GM12878 (cell line): ENCODE results near the gene COPG2. TPM values are rescaled to one million over a fixed set of nuclear protein-coding genes. Genes with fewer than 3 reads are reported as not detected.

Experiments used
- ATAC-seq: fragments of 200-7000 bp; cut with Tn5 transposase; 3 replicates; pipeline ENCODE4 v1.9.1; 2020; ENCODE audit warnings: mild to moderate bottlenecking, moderate library complexity
- BruUV-seq: library from RNA; stranded (reverse); fragments of 400-500 nt; replicated peaks from 2 replicates; lab custom pipeline; 2021; lab: Mats Ljungman, UMichigan
- CTCF ChIA-PET: fragments of 300-600 bp; sonication (Branson Sonifier 250); formaldehyde crosslinking; extraction: SDS; loops from one replicate; lab custom pipeline; 2021; ENCODE audit warnings: inconsistent platforms; lab: Yijun Ruan, JAX
- POLR2A ChIA-PET: fragments of 350-600 bp; formaldehyde crosslinking; extraction: SDS; loops from one replicate; lab custom pipeline; 2021; ENCODE audit warnings: inconsistent platforms; lab: Charles Lee
- RAD21 ChIA-PET: fragments of 300-600 bp; sonication (Branson Sonifier 250); formaldehyde crosslinking; loops from one replicate; lab custom pipeline; 2023; ENCODE audit warnings: antibody characterized with exemption; ENCODE audit not compliant: unreplicated experiment; lab: Charles Lee
- SMC1A ChIA-PET: fragments of 300-600 bp; sonication (Branson Sonifier 250); formaldehyde crosslinking; loops from one replicate; lab custom pipeline; 2023; ENCODE audit not compliant: unreplicated experiment, uncharacterized antibody; lab: Charles Lee
- DNase-seq: peaks from one replicate; pipeline ENCODE4 v3.0.0-alpha.2; 2011; ENCODE audit warnings: low read depth, low spot score
- FAIRE-seq: peaks from 3 replicates; lab custom pipeline; 2011; peaks lifted over from hg19 to GRCh38; lab: Jason Lieb, UNC
- H2AFZ ChIP-seq: 2 replicates; pipeline ENCODE4 v1.6.0; 2011; ENCODE audit warnings: low read depth, low read length, control low read depth; ENCODE audit not compliant: control insufficient read depth
- H3K27ac ChIP-seq: 2 replicates; pipeline ENCODE4 v1.5.1; 2011; ENCODE audit warnings: control low read depth; ENCODE audit not compliant: control insufficient read depth, insufficient read depth
- H3K27me3 ChIP-seq, 2 experiments: replicated peaks in 1 of 2; 2 replicates each; pipeline versions ENCODE4 v1.6.0 to v1.6.1; 2011; ENCODE audit warnings: low read length in 1 of 2; ENCODE audit not compliant: control insufficient read depth in 2 of 2, insufficient read depth in 2 of 2
- H3K36me3 ChIP-seq, 2 experiments: 2 replicates each; pipeline ENCODE4 v1.5.1; 2011; ENCODE audit warnings: low read length in 1 of 2; ENCODE audit not compliant: control insufficient read depth in 2 of 2, insufficient read depth in 2 of 2
- H3K4me1 ChIP-seq: 2 replicates; pipeline ENCODE4 v1.6.1; 2011; ENCODE audit warnings: mild to moderate bottlenecking, low read length, moderate library complexity, mixed read lengths; ENCODE audit not compliant: control insufficient read depth, insufficient read depth
- H3K4me2 ChIP-seq: 2 replicates; pipeline ENCODE4 v1.6.0; 2011; ENCODE audit warnings: control low read depth; ENCODE audit not compliant: control insufficient read depth, insufficient read depth
- H3K4me3 ChIP-seq: fragments of 200-600 bp; sonication (generic); 2 replicates; pipeline ENCODE4 v1.5.1; 2016
- H3K79me2 ChIP-seq: 2 replicates; pipeline ENCODE4 v1.6.0; 2011; ENCODE audit warnings: low read length; ENCODE audit not compliant: control insufficient read depth, insufficient read depth
- H3K9ac ChIP-seq: 2 replicates; pipeline ENCODE4 v1.8.0; 2011; ENCODE audit warnings: low read length, control low read depth, mixed read lengths; ENCODE audit not compliant: control insufficient read depth, insufficient read depth
- H3K9me3 ChIP-seq: replicated peaks from 3 replicates; pipeline ENCODE4 v1.5.1; 2011; ENCODE audit warnings: mild to moderate bottlenecking, low read length; ENCODE audit not compliant: control insufficient read depth, insufficient read depth
- H4K20me1 ChIP-seq: 2 replicates; pipeline ENCODE4 v1.6.0; 2011; ENCODE audit not compliant: control insufficient read depth, insufficient read depth
- BCL3 ChIP-seq: IDR thresholded peaks from 2 replicates; pipeline ENCODE4 v1.6.1; 2011; ENCODE audit warnings: borderline replicate concordance, low read depth, mild to moderate bottlenecking, moderate library complexity, low read length; ENCODE audit not compliant: insufficient read depth, poor library complexity, severe bottlenecking
- BCLAF1 ChIP-seq: fragments of 450-650 bp; IDR thresholded peaks from 2 replicates; pipeline ENCODE4 v1.6.1; 2017; ENCODE audit warnings: antibody characterized with exemption, mild to moderate bottlenecking, moderate library complexity
- CEBPB ChIP-seq, 2 experiments: fragments of 150-350 bp in 1 of 2; IDR thresholded peaks; 2 replicates each; pipeline ENCODE4 v1.6.1; 2012 to 2014; ENCODE audit warnings: low read depth in 2 of 2, low read length in 2 of 2, borderline replicate concordance in 1 of 2, inconsistent platforms in 1 of 2
- CREB1 ChIP-seq: IDR thresholded peaks from 2 replicates; pipeline ENCODE4 v1.6.1; 2012; ENCODE audit warnings: low read depth, mild to moderate bottlenecking, inconsistent platforms
- DPF2 ChIP-seq: fragments of 450-650 bp; IDR thresholded peaks from 2 replicates; pipeline ENCODE4 v1.6.1; 2017; ENCODE audit warnings: mild to moderate bottlenecking
- E2F4 ChIP-seq: IDR thresholded peaks from 2 replicates; pipeline ENCODE4 v1.6.1; 2012; ENCODE audit warnings: low read depth, low read length, improper control_type of control experiment
- ELK1 ChIP-seq: IDR thresholded peaks from 2 replicates; pipeline ENCODE4 v1.6.1; 2012; ENCODE audit warnings: low read depth, low read length, improper control_type of control experiment
- HDAC6 ChIP-seq: fragments of 200-600 bp; sonication (generic); IDR thresholded peaks from one replicate; pipeline ENCODE4 v1.8.0; 2017; ENCODE audit warnings: antibody characterized with exemption; ENCODE audit not compliant: unreplicated experiment
- JUNB ChIP-seq: IDR thresholded peaks from 2 replicates; pipeline ENCODE4 v1.6.1; 2016; ENCODE audit warnings: antibody characterized with exemption, mild to moderate bottlenecking
- NBN ChIP-seq: fragments of 450-650 bp; IDR thresholded peaks from 2 replicates; pipeline ENCODE4 v1.6.1; 2016
- NKRF ChIP-seq: fragments of 450-650 bp; conservative IDR thresholded peaks from 2 replicates; pipeline ENCODE4 v1.6.1; 2017; ENCODE audit warnings: mild to moderate bottlenecking, moderate library complexity
- SMC3 ChIP-seq: IDR thresholded peaks from 2 replicates; pipeline ENCODE4 v1.6.1; 2011; ENCODE audit warnings: low read length, improper control_type of control experiment, borderline replicate concordance
- SREBF1 ChIP-seq: IDR thresholded peaks from 2 replicates; pipeline ENCODE4 v1.6.1; 2012; ENCODE audit warnings: mild to moderate bottlenecking, low read length
- WGBS: methylation state at CpG from one replicate; pipeline ENCODE4 v1.1.6; 2016; ENCODE audit warnings: low lambda C conversion rate; ENCODE audit not compliant: insufficient replicate concordance, insufficient coverage; ENCODE audit errors: missing lambda C conversion rate; 5-methylcytosine and 5-hydroxymethylcytosine counted together
- in situ Hi-C: fragments of 300-500 bp; cut with MboI; formaldehyde crosslinking; loops from 9 replicates; pipeline ENCODE4 v1.14.3; 2018; ENCODE audit warnings: mixed read lengths
- intact Hi-C: fragments of 100-400 bp; cut with micrococcal nuclease; formaldehyde crosslinking; loops from one replicate; pipeline ENCODE4 v1.14.2; 2022; ENCODE audit not compliant: unreplicated experiment
- polyA plus RNA-seq, 11 experiments: library from polyadenylated mRNA; depleted of rRNA in 4 of 11; unstranded in 6 of 11; stranded (reverse) in 5 of 11; fragments of >200 nt; fragmentation: Nextera tagmentation in 4 of 11; fragmentation: Illumina TruSeq in 1 of 11; extraction: Ambion mirVana in 4 of 11; extraction: Trizol in 1 of 11; gene quantifications; 1 replicate in 1 of 11; 2 replicates in 10 of 11; pipeline versions ENCODE4 v1.2.1 to v1.2.3, GENCODE V29; 2011 to 2016; ENCODE audit warnings: inconsistent platforms in 2 of 11, missing spikeins in 2 of 11, low read depth in 1 of 11
- total RNA-seq, 4 experiments: library from RNA; depleted of rRNA in 3 of 4; stranded (reverse); fragments of >200 nt in 3 of 4; fragmentation: Illumina TruSeq in 1 of 4; extraction: Trizol in 1 of 4; gene quantifications; 2 replicates each; pipeline versions ENCODE4 v1.2.1 to v1.2.3, GENCODE V29; 2013 to 2021

The COPG2 gene
- total and polyA plus RNA-seq, 10 of the 15 experiments (the other 5 are each of a cell fraction or from before 2014, with no cell fraction given), result 3.4 to 37.8 (median 16.7) TPM

GRCh38 chr7:130641040-130641439 is 27.5 kb downstream of the COPG2 start (continued):
- no peak for TF ChIP-seq NKRF
- no peak for TF ChIP-seq BCL3
- no peak for TF ChIP-seq HDAC6

GRCh38 chr7:130639388-130639787 is 29.2 kb downstream of the COPG2 start:
- DNase-seq (no peak), ATAC-seq (no peak), FAIRE-seq (no peak)
- H3K9ac ChIP-seq, result no peak overlapping the region
- ChIA-PET POLR2A (interaction anchor here (0.6 kb wide), 1 partner anchor 8 kb away, joined by 5 read pairs; no protein-coding TSS in a partner anchor), SMC1A (interaction anchor here (1.0 kb wide), 1 partner anchor 11 kb away, joined by 3 read pairs; no protein-coding TSS in a partner anchor), RAD21 (no interaction called here), CTCF (no interaction called here)
- H3K4me2 ChIP-seq, result no peak overlapping the region
- WGBS, result 94% methylated on average over 1 of the region's 1 CpG
- no peaks in the 10 kb centered on the region for H4K20me1 ChIP-seq
- no TSS peak for BruUV-seq
- intact Hi-C loops, result no loop called here
- H2AFZ ChIP-seq, result no peak overlapping the region
- no peaks in the 10 kb centered on the region for H3K4me1 ChIP-seq
- H3K27ac ChIP-seq, result no peak overlapping the region
- H3K4me3 ChIP-seq, result no peak overlapping the region
- in situ Hi-C loops, result no loop called here
- H3K9me3 ChIP-seq, result no peaks in the 10 kb centered on the region; the same call in 2 of the 3 replicates
- no peaks in the 10 kb centered on the region for H3K27me3 ChIP-seq
- H3K79me2 ChIP-seq, result no peaks in the 10 kb centered on the region
- no peaks in the 10 kb centered on the region for H3K36me3 ChIP-seq
- TF ChIP-seq NBN, result no peak
- no peak for TF ChIP-seq BCLAF1
- TF ChIP-seq SMC3, result no peak
- no peak for TF ChIP-seq DPF2
- no peak for TF ChIP-seq CEBPB (IDR thresholded peaks at IDR 0.05; ENCODE audit: borderline replicate concordance in 1 of 2, low read depth in 2 of 2, low read length in 2 of 2)
- no peak for TF ChIP-seq SREBF1
- no peak for TF ChIP-seq CREB1
- TF ChIP-seq JUNB, result no peak
- no peak for TF ChIP-seq ELK1
- TF ChIP-seq E2F4, result no peak
